HL-60 (cell line): ENCODE measurements around the gene STK24.

ENCODE experiments used
- GABPA ChIP-seq: IDR thresholded peaks from 2 replicates; pipeline ENCODE4 v1.6.1; 2012; ENCODE audit warnings: low read depth
- POLR2AphosphoS5 ChIP-seq: IDR thresholded peaks from 2 replicates; pipeline ENCODE4 v1.6.1; 2012; ENCODE audit warnings: low read depth
- TF ChIP-seq, protein P1 (sequence below): IDR thresholded peaks from one replicate; pipeline ENCODE4 v1.5.1; 2011; ENCODE audit warnings: low read length, control low read depth, inconsistent platforms; ENCODE audit not compliant: insufficient read depth

DNA sequence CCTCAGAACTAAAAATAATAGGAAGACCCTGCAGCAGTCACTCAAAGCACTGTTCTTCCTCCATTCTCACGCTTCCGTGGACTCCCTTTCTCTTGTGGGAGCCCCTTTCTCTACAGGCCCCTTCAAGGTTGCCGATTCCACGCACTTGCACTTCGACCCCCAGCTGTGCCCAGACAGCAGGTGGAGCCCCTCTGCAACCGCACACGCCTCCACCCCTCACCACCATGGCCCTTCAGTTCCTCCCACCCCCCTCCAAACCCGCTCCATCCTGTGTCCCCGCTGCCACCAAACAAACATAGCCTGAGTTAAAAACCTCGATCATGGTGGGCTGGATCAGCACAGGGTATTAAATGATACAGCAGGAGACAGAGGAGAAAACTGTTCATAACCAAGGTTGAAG, 102.6 kb downstream of the STK24 start:
- TF ChIP-seq, protein P1, sequence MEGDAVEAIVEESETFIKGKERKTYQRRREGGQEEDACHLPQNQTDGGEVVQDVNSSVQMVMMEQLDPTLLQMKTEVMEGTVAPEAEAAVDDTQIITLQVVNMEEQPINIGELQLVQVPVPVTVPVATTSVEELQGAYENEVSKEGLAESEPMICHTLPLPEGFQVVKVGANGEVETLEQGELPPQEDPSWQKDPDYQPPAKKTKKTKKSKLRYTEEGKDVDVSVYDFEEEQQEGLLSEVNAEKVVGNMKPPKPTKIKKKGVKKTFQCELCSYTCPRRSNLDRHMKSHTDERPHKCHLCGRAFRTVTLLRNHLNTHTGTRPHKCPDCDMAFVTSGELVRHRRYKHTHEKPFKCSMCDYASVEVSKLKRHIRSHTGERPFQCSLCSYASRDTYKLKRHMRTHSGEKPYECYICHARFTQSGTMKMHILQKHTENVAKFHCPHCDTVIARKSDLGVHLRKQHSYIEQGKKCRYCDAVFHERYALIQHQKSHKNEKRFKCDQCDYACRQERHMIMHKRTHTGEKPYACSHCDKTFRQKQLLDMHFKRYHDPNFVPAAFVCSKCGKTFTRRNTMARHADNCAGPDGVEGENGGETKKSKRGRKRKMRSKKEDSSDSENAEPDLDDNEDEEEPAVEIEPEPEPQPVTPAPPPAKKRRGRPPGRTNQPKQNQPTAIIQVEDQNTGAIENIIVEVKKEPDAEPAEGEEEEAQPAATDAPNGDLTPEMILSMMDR: no peak
- TF ChIP-seq POLR2AphosphoS5 (no peak), GABPA (no peak)
